DMS114 treated with DMSO at 0.1 percent for 48 hours (cell line): ENCODE measurements around the gene SARS1.

ENCODE experiments used
- DNase-seq: peaks from one replicate; lab custom pipeline; 2025; ENCODE audit not compliant: unreplicated experiment; lab: John Stamatoyannopoulos, UW

The SARS1 gene

DNA sequence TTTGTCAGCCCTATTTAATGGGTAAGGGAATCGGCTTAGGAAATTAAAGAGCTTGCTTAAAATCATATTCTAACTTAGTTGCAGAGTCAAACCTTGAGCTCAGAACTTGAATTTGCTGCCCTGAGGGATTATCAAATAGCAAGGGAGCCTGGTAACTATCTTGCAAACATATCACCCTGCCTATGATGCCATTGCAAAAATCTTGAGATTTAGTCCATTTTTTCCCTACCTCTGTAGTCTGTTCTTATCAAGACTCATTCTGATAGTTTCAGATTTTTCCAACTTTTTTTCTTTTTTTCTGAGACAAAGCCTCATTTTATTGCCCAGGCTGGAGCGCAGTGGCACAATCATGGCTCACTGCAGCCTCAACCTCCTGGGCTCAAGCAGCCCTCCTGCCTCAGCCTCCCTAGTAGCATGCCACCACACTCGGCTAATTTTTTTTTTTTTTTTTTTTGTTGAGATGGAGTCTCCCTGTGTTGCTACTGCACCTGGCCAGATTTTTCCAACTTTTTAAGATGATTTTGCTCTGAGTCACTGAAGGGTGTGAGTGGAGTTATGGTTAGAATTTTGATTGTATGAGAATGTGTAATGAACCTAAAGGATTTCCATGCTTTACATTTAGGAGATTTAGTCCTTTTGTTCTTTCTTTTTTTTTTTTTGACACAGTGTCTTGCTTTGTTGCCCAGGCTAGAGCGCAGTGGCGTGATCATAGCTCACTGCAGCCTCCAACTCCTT lies 12.2 kb downstream of the SARS1 start:
- DNase-seq = no peak

GRCh38 chr1:109228167-109228566 lies 14.4 kb downstream of the SARS1 start:
- no peak for DNase-seq

DNA sequence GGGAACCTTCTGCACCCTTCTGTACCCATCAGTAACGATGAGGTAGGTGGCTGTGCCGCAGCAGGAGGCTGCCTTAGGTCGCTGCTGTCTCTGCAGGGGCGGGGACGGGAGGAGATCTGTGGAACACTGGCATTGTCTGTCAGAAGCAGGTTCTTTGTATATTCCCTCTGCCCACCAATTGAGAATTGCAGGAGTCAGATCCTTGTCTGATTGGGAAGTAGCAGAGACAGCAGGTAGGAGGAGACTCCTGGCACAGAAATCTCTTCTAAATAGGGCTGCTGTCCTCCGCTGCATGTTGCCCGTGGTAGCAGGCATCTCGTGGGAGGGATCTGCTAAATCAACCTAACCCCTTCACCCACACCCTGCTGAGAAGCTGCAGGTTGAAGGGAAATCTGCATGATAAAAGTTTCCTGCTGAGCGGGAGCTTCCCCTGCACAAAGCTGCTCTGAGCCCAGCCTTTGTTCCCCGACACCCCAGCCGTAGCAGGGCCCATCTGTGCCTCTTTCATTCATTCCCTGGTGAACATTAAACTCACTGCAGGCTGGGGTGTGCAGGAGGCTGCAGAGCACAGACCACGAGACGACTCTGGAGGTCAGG lies 15.9 kb downstream of the SARS1 start:
- no peak for DNase-seq

- DNase-seq = no peak
Measured at GRCh38 chr1:109231066-109231465, 17.3 kb downstream of the SARS1 start.

GRCh38 chr1:109235137-109235536 lies 21.4 kb downstream of the SARS1 start:
- DNase-seq = no peak

DNA sequence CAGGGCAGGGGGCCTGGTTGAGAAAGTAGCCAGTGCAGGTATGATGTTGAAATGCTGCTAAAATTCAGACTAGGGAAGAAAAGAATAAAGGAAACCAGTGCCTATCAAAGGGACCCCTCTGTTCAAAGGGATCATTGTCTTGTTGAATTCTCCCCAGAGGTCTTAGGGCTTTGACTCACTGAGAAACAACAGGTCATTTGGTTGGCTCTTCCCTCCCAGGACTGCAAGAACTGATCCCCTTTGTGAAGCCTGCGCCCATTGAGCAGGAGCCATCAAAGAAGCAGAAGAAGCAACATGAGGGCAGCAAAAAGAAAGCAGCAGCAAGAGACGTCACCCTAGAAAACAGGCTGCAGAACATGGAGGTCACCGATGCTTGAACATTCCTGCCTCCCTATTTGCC lies 23.8 kb downstream of the SARS1 start:
- no peak for DNase-seq

DNA sequence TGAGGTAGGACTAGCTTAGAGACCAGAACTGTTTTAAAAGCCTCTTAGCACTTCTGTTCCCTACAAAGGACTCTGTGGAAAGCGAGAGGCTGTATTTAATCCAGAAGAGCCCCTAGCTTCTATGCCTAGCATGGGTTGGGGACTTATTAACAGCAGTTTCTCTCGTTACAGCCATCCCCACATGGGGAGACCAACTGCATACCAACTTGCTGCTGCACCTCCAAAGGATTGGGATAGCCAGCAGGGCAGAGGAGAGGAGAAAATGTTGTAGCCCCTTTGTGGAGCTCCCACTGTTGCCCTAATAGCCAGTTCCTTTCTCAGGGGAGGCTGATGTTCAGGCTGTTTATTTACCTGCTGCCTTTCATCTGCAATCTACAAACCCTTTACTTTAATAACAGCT lies 24.7 kb downstream of the SARS1 start:
- no peak for DNase-seq

GRCh38 chr1:109239047-109239408 lies 25.3 kb downstream of the SARS1 start:
- no peak for DNase-seq

- DNase-seq = no peak
Measured at GRCh38 chr1:109239409-109240068, 25.8 kb downstream of the SARS1 start.

- no peak for DNase-seq
Measured at GRCh38 chr1:109240158-109241152, 26.7 kb downstream of the SARS1 start.

GRCh38 chr1:109241344-109241743 lies 27.6 kb downstream of the SARS1 start:
- DNase-seq = no peak

DNA sequence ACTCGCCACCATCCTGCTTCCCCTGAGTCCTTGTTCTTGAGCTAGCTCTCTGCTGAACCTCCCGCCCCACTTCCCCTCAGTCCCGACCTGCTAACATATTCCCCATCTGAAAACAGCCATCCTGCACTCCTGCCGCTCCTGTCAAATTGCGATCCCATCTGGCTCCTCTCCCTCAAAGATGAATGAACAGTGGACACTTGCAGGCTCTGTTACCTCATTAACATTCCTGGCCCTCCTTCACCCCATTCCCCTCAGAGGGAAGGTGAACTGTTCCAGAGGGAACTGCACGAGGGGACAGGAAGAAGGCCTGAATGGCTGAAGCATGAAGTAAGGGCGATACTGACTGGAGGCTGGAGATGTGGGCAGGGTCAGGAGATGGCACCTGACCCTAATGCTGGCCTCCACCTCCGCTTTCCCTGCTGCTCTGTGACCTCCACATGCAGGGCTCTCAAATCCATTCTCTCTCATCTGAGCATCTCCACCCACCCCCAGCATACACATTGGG lies 28.2 kb downstream of the SARS1 start:
- no peak for DNase-seq

- DNase-seq = no peak
Measured at GRCh38 chr1:109242387-109242786, 28.7 kb downstream of the SARS1 start.

DNA sequence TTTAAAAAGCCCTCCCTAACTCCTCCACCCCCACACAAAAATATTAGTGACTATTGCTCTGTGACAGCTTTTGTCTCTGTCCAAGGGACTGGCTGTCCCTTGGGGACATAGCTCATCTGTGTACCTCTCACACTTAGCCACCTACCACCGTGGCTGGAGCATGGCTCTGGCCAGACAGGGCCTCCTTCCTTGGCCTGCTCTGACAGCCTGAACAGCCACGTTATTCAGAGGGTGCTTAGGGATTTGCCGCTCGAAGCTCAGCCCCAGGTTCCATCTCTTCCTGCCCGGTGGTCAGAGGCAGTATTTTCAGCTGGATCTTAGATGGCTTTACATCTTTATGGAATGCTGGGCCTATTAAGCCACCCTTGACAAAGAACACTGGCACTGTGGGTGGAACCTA lies 29.5 kb downstream of the SARS1 start:
- no peak for DNase-seq

GRCh38 chr1:109243860-109244552 lies 30.3 kb downstream of the SARS1 start:
- DNase-seq = no peak

DNA sequence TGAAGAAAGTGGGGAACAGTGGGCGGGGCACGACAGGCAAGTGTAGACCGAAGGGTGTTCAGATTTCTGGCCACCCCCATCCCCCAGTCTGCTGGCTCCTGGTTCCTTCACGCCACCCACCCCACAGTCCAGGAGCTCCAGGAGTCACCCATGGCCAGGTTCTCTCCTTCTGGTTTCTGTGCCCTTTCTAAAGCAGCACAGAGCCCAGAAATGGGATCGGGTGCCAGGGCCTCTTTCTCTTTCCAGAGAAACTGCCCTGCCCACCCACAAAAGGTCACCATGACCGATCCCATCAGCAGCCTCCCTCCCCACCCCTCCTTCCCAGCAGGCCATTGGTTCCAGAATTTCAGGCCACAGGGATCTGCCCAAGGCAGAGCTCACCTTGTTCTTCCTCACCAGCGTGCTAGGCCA lies 32.4 kb downstream of the SARS1 start:
- DNase-seq = no peak

GRCh38 chr1:109247401-109248365 lies 34.0 kb downstream of the SARS1 start:
- DNase-seq = no peak

DNA sequence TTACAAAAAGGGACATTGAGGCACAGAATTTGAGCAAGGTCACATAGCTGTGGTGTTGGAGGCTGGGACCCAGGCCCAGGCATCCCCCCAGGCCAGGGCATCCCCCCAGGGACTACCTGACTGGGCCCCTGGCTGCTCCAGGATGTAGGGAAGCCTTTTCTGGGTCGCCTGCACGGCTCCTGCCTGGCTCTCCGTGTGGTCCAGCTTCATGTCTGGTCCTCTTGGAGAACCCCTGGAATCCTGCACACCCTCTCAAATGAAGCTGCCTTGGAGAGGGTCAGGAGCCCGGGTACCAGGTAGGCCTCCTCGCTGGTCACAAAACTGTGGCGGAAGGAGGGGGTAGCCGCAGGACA lies 34.7 kb downstream of the SARS1 start:
- DNase-seq = no peak
